ENCODE measurements around the gene TTC7B.

TTC7B gene

GRCh38 chr14:90554341-90554740 lies 261.9 kb downstream of the TTC7B start:
- no peak for FAIRE-seq

- no peak for FAIRE-seq
These were observed 262.3 kb downstream of the TTC7B start for GRCh38 chr14:90553921-90554336.

GRCh38 chr14:90553298-90553920 lies 262.8 kb downstream of the TTC7B start:
- no peak for FAIRE-seq

GRCh38 chr14:90552465-90553297 lies 263.5 kb downstream of the TTC7B start:
- FAIRE-seq, result no peak

GRCh38 chr14:90551733-90552464 lies 264.3 kb downstream of the TTC7B start:
- FAIRE-seq, result no peak

GRCh38 chr14:90551070-90551704 lies 265.0 kb downstream of the TTC7B start:
- FAIRE-seq, result no peak

- FAIRE-seq, result no peak
These were observed 266.2 kb downstream of the TTC7B start for GRCh38 chr14:90549794-90550641.

GRCh38 chr14:90548455-90548854 lies 267.8 kb downstream of the TTC7B start:
- FAIRE-seq, result no peak

- no peak for FAIRE-seq
These were observed 268.3 kb downstream of the TTC7B start for GRCh38 chr14:90547968-90548367.

GRCh38 chr14:90547250-90547649 lies 269.0 kb downstream of the TTC7B start:
- no peak for FAIRE-seq

- FAIRE-seq, result no peak
These were observed 269.5 kb downstream of the TTC7B start for GRCh38 chr14:90546767-90547166.

GRCh38 chr14:90545966-90546751 lies 270.1 kb downstream of the TTC7B start:
- FAIRE-seq, result no peak

- no peak for FAIRE-seq
These were observed 270.8 kb downstream of the TTC7B start for GRCh38 chr14:90545382-90545781.

GRCh38 chr14:90544971-90545370 lies 271.3 kb downstream of the TTC7B start:
- FAIRE-seq, result no peak

GRCh38 chr14:90544566-90544965 lies 271.7 kb downstream of the TTC7B start:
- no peak for FAIRE-seq

- FAIRE-seq, result no peak
These were observed 272.4 kb downstream of the TTC7B start for GRCh38 chr14:90543876-90544275.

GRCh38 chr14:90541076-90541634 lies 275.1 kb downstream of the TTC7B start:
- FAIRE-seq, result no peak

GRCh38 chr14:90540437-90540836 lies 275.8 kb downstream of the TTC7B start:
- FAIRE-seq, result no peak

GRCh38 chr14:90539996-90540395 lies 276.2 kb downstream of the TTC7B start:
- FAIRE-seq, result no peak

GRCh38 chr14:90539496-90539775 lies 276.8 kb downstream of the TTC7B start:
- no peak for FAIRE-seq
